ENCODE measurements around the gene MAGI2.

MAGI2 gene

DNA sequence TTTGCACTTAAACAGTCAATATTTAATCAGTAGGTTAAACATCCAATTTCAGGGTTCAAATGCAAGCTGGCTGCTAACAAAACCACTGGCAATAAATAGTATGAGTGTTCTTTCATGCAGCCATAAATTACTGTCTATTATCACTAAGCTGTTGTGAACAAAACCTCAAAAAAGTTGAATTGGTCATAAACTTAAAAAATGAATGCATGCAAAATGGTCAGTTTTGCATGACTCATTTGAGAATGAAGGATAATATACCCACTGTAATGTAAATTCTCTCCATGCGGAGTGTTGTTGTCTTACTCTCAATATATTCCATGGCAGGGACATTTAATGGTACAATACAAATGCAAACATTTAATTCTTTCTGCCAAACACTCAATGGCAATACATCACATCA is 226.4 kb downstream of the MAGI2 start:
- H3K4me3 ChIP-seq (ENCODE audit: low read length in 2 of 2), result no peak overlapping the region
- H3K36me3 ChIP-seq (ENCODE audit: control insufficient read depth in 2 of 2, insufficient read depth in 2 of 2, low read length in 2 of 2), result no peaks in the 10 kb centered on the region
- no peak overlapping the region for H3K27ac ChIP-seq (ENCODE audit: low read length)
- H3K27me3 ChIP-seq (ENCODE audit: control insufficient read depth in 1 of 2, insufficient read depth in 2 of 2, low read length in 2 of 2), result no peaks in the 10 kb centered on the region
- H3K9me3 ChIP-seq (ENCODE audit: control insufficient read depth in 2 of 2, low read length in 2 of 2), result no peaks in the 10 kb centered on the region
- no peak overlapping the region for H3K9ac ChIP-seq (ENCODE audit: low read length in 2 of 2)
- H3K4me1 ChIP-seq (ENCODE audit: control insufficient read depth, insufficient read depth, low read length), result no peaks in the 10 kb centered on the region

- Histone ChIP-seq H3K36me3 (ENCODE audit: control insufficient read depth in 2 of 2, insufficient read depth in 2 of 2, low read length in 2 of 2) (no peaks in the 10 kb centered on the region), H3K4me3 (ENCODE audit: low read length in 2 of 2) (no peak overlapping the region)
Measured at GRCh38 chr7:79221211-79221610, 232.3 kb downstream of the MAGI2 start.

GRCh38 chr7:79217976-79218626 is 235.4 kb downstream of the MAGI2 start:
- Histone ChIP-seq H3K4me1 (ENCODE audit: control insufficient read depth, insufficient read depth, low read length) (no peaks in the 10 kb centered on the region), H3K36me3 (ENCODE audit: control insufficient read depth in 2 of 2, insufficient read depth in 2 of 2, low read length in 2 of 2) (no peaks in the 10 kb centered on the region), H3K9me3 (ENCODE audit: control insufficient read depth in 2 of 2, low read length in 2 of 2) (no peaks in the 10 kb centered on the region), H3K9ac (ENCODE audit: low read length in 2 of 2) (no peak overlapping the region), H3K4me3 (ENCODE audit: low read length in 2 of 2) (no peak overlapping the region), H3K27me3 (ENCODE audit: control insufficient read depth in 1 of 2, insufficient read depth in 2 of 2, low read length in 2 of 2) (no peaks in the 10 kb centered on the region), H3K27ac (ENCODE audit: low read length) (no peak overlapping the region)

More at GRCh38 chr7:79221211-79221610, 232.3 kb downstream of the MAGI2 start:
- no peaks in the 10 kb centered on the region for H3K27me3 ChIP-seq (ENCODE audit: control insufficient read depth in 1 of 2, insufficient read depth in 2 of 2, low read length in 2 of 2)
- H3K9me3 ChIP-seq (ENCODE audit: control insufficient read depth in 2 of 2, low read length in 2 of 2), result no peaks in the 10 kb centered on the region
- no peaks in the 10 kb centered on the region for H3K4me1 ChIP-seq (ENCODE audit: control insufficient read depth, insufficient read depth, low read length)
- no peak overlapping the region for H3K27ac ChIP-seq (ENCODE audit: low read length)
- no peak overlapping the region for H3K9ac ChIP-seq (ENCODE audit: low read length in 2 of 2)

- H3K36me3 ChIP-seq (ENCODE audit: control insufficient read depth in 2 of 2, insufficient read depth in 2 of 2, low read length in 2 of 2), result no peaks in the 10 kb centered on the region
- H3K4me3 ChIP-seq (ENCODE audit: low read length in 2 of 2), result no peak overlapping the region
- H3K9ac ChIP-seq (ENCODE audit: low read length in 2 of 2), result no peak overlapping the region
- no peaks in the 10 kb centered on the region for H3K4me1 ChIP-seq (ENCODE audit: control insufficient read depth, insufficient read depth, low read length)
- no peak overlapping the region for H3K27ac ChIP-seq (ENCODE audit: low read length)
- H3K9me3 ChIP-seq (ENCODE audit: control insufficient read depth in 2 of 2, low read length in 2 of 2), result no peaks in the 10 kb centered on the region
- H3K27me3 ChIP-seq (ENCODE audit: control insufficient read depth in 1 of 2, insufficient read depth in 2 of 2, low read length in 2 of 2), result no peaks in the 10 kb centered on the region
Measured at GRCh38 chr7:79217468-79217867, 236.0 kb downstream of the MAGI2 start.

DNA sequence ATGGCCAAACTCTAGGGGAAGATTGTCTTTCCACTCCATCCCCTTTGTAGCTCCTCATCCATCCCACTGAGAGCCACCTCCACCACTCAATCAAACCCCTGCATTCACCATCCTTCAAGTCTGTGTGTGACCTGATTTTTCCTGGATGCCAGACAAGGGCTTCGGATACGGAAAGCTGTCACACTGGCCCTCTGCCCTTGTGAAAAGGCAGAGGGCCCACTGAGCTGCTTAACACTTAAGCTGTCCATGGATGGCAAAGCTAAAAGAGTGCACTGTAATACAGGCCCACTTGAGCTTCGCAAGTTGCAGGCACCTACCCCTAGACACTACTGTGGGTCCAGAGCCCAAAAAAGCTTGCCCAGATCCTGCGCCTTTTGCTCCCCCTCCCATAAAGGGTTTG is 237.2 kb downstream of the MAGI2 start:
- no peak overlapping the region for H3K4me3 ChIP-seq (ENCODE audit: low read length in 2 of 2)
- H3K27ac ChIP-seq (ENCODE audit: low read length), result no peak overlapping the region
- H3K4me1 ChIP-seq (ENCODE audit: control insufficient read depth, insufficient read depth, low read length), result no peaks in the 10 kb centered on the region
- no peaks in the 10 kb centered on the region for H3K27me3 ChIP-seq (ENCODE audit: control insufficient read depth in 1 of 2, insufficient read depth in 2 of 2, low read length in 2 of 2)
- no peaks in the 10 kb centered on the region for H3K9me3 ChIP-seq (ENCODE audit: control insufficient read depth in 2 of 2, low read length in 2 of 2)
- H3K9ac ChIP-seq (ENCODE audit: low read length in 2 of 2), result no peak overlapping the region
- H3K36me3 ChIP-seq (ENCODE audit: control insufficient read depth in 2 of 2, insufficient read depth in 2 of 2, low read length in 2 of 2), result no peaks in the 10 kb centered on the region

- Histone ChIP-seq H3K9ac (ENCODE audit: low read length in 2 of 2) (no peak overlapping the region), H3K27me3 (ENCODE audit: control insufficient read depth in 1 of 2, insufficient read depth in 2 of 2, low read length in 2 of 2) (no peaks in the 10 kb centered on the region), H3K27ac (ENCODE audit: low read length) (no peak overlapping the region), H3K36me3 (ENCODE audit: control insufficient read depth in 2 of 2, insufficient read depth in 2 of 2, low read length in 2 of 2) (no peaks in the 10 kb centered on the region), H3K4me1 (ENCODE audit: control insufficient read depth, insufficient read depth, low read length) (no peaks in the 10 kb centered on the region), H3K9me3 (ENCODE audit: control insufficient read depth in 2 of 2, low read length in 2 of 2) (no peaks in the 10 kb centered on the region), H3K4me3 (ENCODE audit: low read length in 2 of 2) (no peak overlapping the region)
Measured at GRCh38 chr7:79212334-79212733, 241.1 kb downstream of the MAGI2 start.

DNA sequence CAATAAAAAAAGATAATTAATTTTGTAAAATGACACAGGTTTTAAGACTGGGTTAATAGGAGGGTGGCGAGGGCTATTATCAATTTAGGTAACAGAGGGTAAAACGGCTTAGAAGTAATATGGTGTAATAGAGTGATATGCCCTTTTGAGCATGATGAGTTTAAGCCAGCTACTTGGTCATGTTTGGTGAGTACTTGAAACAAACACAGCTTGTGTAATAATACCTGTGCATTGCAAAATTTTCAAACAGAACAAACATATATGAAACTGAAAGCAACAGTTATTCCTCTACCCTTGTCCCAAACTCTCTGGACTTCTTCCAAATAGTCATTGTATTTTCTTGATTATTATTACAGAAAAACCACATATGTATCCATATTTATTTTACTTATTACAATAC is 241.7 kb downstream of the MAGI2 start:
- Histone ChIP-seq H3K9ac (ENCODE audit: low read length in 2 of 2) (no peak overlapping the region), H3K4me3 (ENCODE audit: low read length in 2 of 2) (no peak overlapping the region), H3K4me1 (ENCODE audit: control insufficient read depth, insufficient read depth, low read length) (no peaks in the 10 kb centered on the region), H3K27me3 (ENCODE audit: control insufficient read depth in 1 of 2, insufficient read depth in 2 of 2, low read length in 2 of 2) (no peaks in the 10 kb centered on the region), H3K9me3 (ENCODE audit: control insufficient read depth in 2 of 2, low read length in 2 of 2) (no peaks in the 10 kb centered on the region), H3K36me3 (ENCODE audit: control insufficient read depth in 2 of 2, insufficient read depth in 2 of 2, low read length in 2 of 2) (no peaks in the 10 kb centered on the region), H3K27ac (ENCODE audit: low read length) (no peak overlapping the region)

GRCh38 chr7:79199961-79200360 is 253.5 kb downstream of the MAGI2 start:
- no peaks in the 10 kb centered on the region for H3K4me1 ChIP-seq (ENCODE audit: control insufficient read depth, insufficient read depth, low read length)
- H3K27me3 ChIP-seq (ENCODE audit: control insufficient read depth in 1 of 2, insufficient read depth in 2 of 2, low read length in 2 of 2), result no peaks in the 10 kb centered on the region
- no peaks in the 10 kb centered on the region for H3K9me3 ChIP-seq (ENCODE audit: control insufficient read depth in 2 of 2, low read length in 2 of 2)
- no peak overlapping the region for H3K4me3 ChIP-seq (ENCODE audit: low read length in 2 of 2)
- H3K36me3 ChIP-seq (ENCODE audit: control insufficient read depth in 2 of 2, insufficient read depth in 2 of 2, low read length in 2 of 2), result no peaks in the 10 kb centered on the region
- no peak overlapping the region for H3K27ac ChIP-seq (ENCODE audit: low read length)
- no peak overlapping the region for H3K9ac ChIP-seq (ENCODE audit: low read length in 2 of 2)

GRCh38 chr7:79199266-79199665 is 254.2 kb downstream of the MAGI2 start:
- no peak overlapping the region for H3K27ac ChIP-seq (ENCODE audit: low read length)
- no peaks in the 10 kb centered on the region for H3K9me3 ChIP-seq (ENCODE audit: control insufficient read depth in 2 of 2, low read length in 2 of 2)
- H3K9ac ChIP-seq (ENCODE audit: low read length in 2 of 2), result no peak overlapping the region
- H3K4me1 ChIP-seq (ENCODE audit: control insufficient read depth, insufficient read depth, low read length), result no peaks in the 10 kb centered on the region
- H3K4me3 ChIP-seq (ENCODE audit: low read length in 2 of 2), result no peak overlapping the region
- H3K27me3 ChIP-seq (ENCODE audit: control insufficient read depth in 1 of 2, insufficient read depth in 2 of 2, low read length in 2 of 2), result no peaks in the 10 kb centered on the region
- H3K36me3 ChIP-seq (ENCODE audit: control insufficient read depth in 2 of 2, insufficient read depth in 2 of 2, low read length in 2 of 2), result no peaks in the 10 kb centered on the region

DNA sequence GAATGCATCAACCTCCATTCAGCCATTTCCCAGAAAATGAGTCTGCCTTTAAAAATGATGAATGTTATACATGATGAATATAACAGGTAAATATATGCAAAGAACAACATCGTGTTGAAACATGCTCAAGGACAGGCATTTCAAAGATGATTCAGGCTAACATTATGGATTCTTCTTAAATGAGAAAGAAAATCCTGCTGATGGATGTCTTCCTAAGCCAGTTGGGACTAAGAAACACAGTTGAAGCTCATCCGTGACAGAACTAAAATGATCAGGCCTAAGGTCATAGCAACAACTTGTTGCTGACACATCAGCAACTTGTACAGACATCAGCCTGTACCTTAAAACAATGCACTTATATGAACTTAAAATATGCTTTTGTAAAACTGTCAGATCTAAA is 267.9 kb downstream of the MAGI2 start:
- Histone ChIP-seq H3K9me3 (ENCODE audit: control insufficient read depth in 2 of 2, low read length in 2 of 2) (no peaks in the 10 kb centered on the region), H3K4me1 (ENCODE audit: control insufficient read depth, insufficient read depth, low read length) (no peaks in the 10 kb centered on the region), H3K9ac (ENCODE audit: low read length in 2 of 2) (no peak overlapping the region), H3K36me3 (ENCODE audit: control insufficient read depth in 2 of 2, insufficient read depth in 2 of 2, low read length in 2 of 2) (no peaks in the 10 kb centered on the region), H3K27ac (ENCODE audit: low read length) (no peak overlapping the region), H3K4me3 (ENCODE audit: low read length in 2 of 2) (no peak overlapping the region), H3K27me3 (ENCODE audit: control insufficient read depth in 1 of 2, insufficient read depth in 2 of 2, low read length in 2 of 2) (no peaks in the 10 kb centered on the region)

GRCh38 chr7:79182283-79182682 is 271.2 kb downstream of the MAGI2 start:
- no peak overlapping the region for H3K27ac ChIP-seq (ENCODE audit: low read length)
- no peaks in the 10 kb centered on the region for H3K4me1 ChIP-seq (ENCODE audit: control insufficient read depth, insufficient read depth, low read length)
- no peaks in the 10 kb centered on the region for H3K9me3 ChIP-seq (ENCODE audit: control insufficient read depth in 2 of 2, low read length in 2 of 2)
- no peaks in the 10 kb centered on the region for H3K36me3 ChIP-seq (ENCODE audit: control insufficient read depth in 2 of 2, insufficient read depth in 2 of 2, low read length in 2 of 2)
- no peak overlapping the region for H3K9ac ChIP-seq (ENCODE audit: low read length in 2 of 2)
- no peaks in the 10 kb centered on the region for H3K27me3 ChIP-seq (ENCODE audit: control insufficient read depth in 1 of 2, insufficient read depth in 2 of 2, low read length in 2 of 2)
- H3K4me3 ChIP-seq (ENCODE audit: low read length in 2 of 2), result no peak overlapping the region
